OCI-LY1 (cell line): ENCODE data around the gene HS3ST4.

Experiments
- H2AFZ ChIP-seq: fragments of 200-600 bp; sonication (generic), shearing (Covaris generic); 2 replicates; pipeline ENCODE4 v1.6.0; 2014; ENCODE audit warnings: antibody characterized with exemption, mild to moderate bottlenecking, low read length
- H3F3A ChIP-seq: fragments of 200-600 bp; sonication (generic), shearing (Covaris generic); 2 replicates; pipeline ENCODE4 v1.6.0; 2014; ENCODE audit warnings: mild to moderate bottlenecking, antibody characterized with exemption, low read length, moderate library complexity; ENCODE audit not compliant: insufficient read depth
- H3K27ac ChIP-seq: fragments of 200-600 bp; sonication (generic); 2 replicates; pipeline ENCODE4 v1.5.1; 2014; ENCODE audit warnings: low read length, mixed run types, mild to moderate bottlenecking, low read depth; ENCODE audit not compliant: poor library complexity, severe bottlenecking
- H3K27me3 ChIP-seq: fragments of 200-600 bp; sonication (generic); 2 replicates; pipeline ENCODE4 v1.6.0; 2014; ENCODE audit warnings: antibody characterized with exemption, mild to moderate bottlenecking, low read length, moderate library complexity; ENCODE audit not compliant: insufficient read depth
- H3K36me3 ChIP-seq: fragments of 200-600 bp; sonication (generic); 2 replicates; pipeline ENCODE4 v1.6.1; 2014; ENCODE audit warnings: mild to moderate bottlenecking, antibody characterized with exemption, low read length, moderate library complexity, mixed read lengths; ENCODE audit not compliant: insufficient read depth
- H3K4me1 ChIP-seq: fragments of 200-600 bp; sonication (generic); 2 replicates; pipeline ENCODE4 v1.5.1; 2014; ENCODE audit warnings: mild to moderate bottlenecking, low read length, moderate library complexity; ENCODE audit not compliant: insufficient read depth, severe bottlenecking
- H3K4me2 ChIP-seq: fragments of 200-600 bp; sonication (generic), shearing (Covaris generic); 2 replicates; pipeline ENCODE4 v1.6.1; 2014; ENCODE audit warnings: low read length
- H3K4me3 ChIP-seq: fragments of 200-600 bp; sonication (generic); 2 replicates; pipeline ENCODE4 v1.5.1; 2014; ENCODE audit warnings: low read length, low read depth, mild to moderate bottlenecking, mixed read lengths; ENCODE audit not compliant: poor library complexity, severe bottlenecking
- H3K79me2 ChIP-seq: fragments of 200-600 bp; shearing (Covaris generic); 2 replicates; pipeline ENCODE4 v1.6.1; 2016; ENCODE audit warnings: mixed run types, low read length, mixed read lengths; ENCODE audit not compliant: insufficient read depth
- H3K9ac ChIP-seq: fragments of 200-600 bp; sonication (generic), shearing (Covaris generic); 2 replicates; pipeline ENCODE4 v1.6.1; 2014; ENCODE audit warnings: mild to moderate bottlenecking, low read length, mixed read lengths
- H3K9me2 ChIP-seq: fragments of 200-600 bp; sonication (generic), shearing (Covaris generic); 2 replicates; pipeline ENCODE4 v1.6.1; 2014; ENCODE audit warnings: low read depth, mild to moderate bottlenecking, low read length, mixed read lengths
- H3K9me3 ChIP-seq: fragments of 200-600 bp; shearing (Covaris generic); 2 replicates; pipeline ENCODE4 v1.6.1; 2014; ENCODE audit warnings: low read length, mixed read lengths
- H4K20me1 ChIP-seq: fragments of 200-600 bp; sonication (generic), shearing (Covaris generic); 2 replicates; pipeline ENCODE4 v1.6.0; 2016; ENCODE audit warnings: mild to moderate bottlenecking, low read length; ENCODE audit not compliant: insufficient read depth
- CTCF ChIP-seq: fragments of 200-600 bp; sonication (generic), shearing (Covaris generic); IDR thresholded peaks from 2 replicates; pipeline ENCODE4 v1.5.1; 2017; ENCODE audit warnings: mild to moderate bottlenecking, antibody characterized with exemption, low read length, moderate library complexity, mixed read lengths
- EZH2 ChIP-seq: fragments of 200-600 bp; sonication (generic), shearing (Covaris generic); IDR thresholded peaks from 2 replicates; pipeline ENCODE4 v1.8.0; 2017; ENCODE audit warnings: borderline replicate concordance, mixed run types, mild to moderate bottlenecking, antibody characterized with exemption, low read length, moderate library complexity, mixed read lengths

HS3ST4 gene

GRCh38 chr16:25896411-25896810 lies 204.7 kb downstream of the HS3ST4 start:
- no peak overlapping the region for H3K4me2 ChIP-seq
- H4K20me1 ChIP-seq: no peaks in the 10 kb centered on the region
- no peaks in the 10 kb centered on the region for H3K79me2 ChIP-seq
- no peaks in the 10 kb centered on the region for H3K9me3 ChIP-seq
- H3K9me2 ChIP-seq: no peaks in the 10 kb centered on the region
- H3K36me3 ChIP-seq: no peaks in the 10 kb centered on the region
- H3K27ac ChIP-seq: no peak overlapping the region
- H3K4me3 ChIP-seq: no peak overlapping the region
- H3K9ac ChIP-seq: no peak overlapping the region
- no peaks in the 10 kb centered on the region for H3K4me1 ChIP-seq
- H3K27me3 ChIP-seq: no peaks in the 10 kb centered on the region
- no peaks in the 10 kb centered on the region for H3F3A ChIP-seq
- no peak for TF ChIP-seq EZH2
- no peak for TF ChIP-seq CTCF
- H2AFZ ChIP-seq: no peak overlapping the region

DNA sequence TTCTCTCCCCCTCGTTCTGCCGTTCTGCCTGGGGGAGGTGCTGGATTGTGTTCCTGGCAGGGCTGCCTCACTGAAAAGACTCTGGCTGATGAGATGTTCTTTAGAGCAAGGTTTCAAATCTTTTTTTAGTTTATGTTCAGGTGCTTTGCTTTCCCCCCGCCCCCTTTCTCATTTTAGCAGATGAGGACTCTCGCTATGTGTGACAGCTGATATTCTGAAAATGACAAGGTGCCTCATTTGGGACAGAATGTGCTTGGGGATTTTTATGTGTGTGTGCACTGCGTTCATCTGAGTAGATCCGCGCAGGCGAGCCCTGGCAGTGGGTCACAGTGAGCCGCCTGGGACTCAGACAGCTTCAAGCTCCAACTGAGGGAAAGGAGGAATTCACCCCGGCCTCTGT lies 205.9 kb downstream of the HS3ST4 start:
- H3K9me3 ChIP-seq: no peaks in the 10 kb centered on the region
- TF ChIP-seq EZH2 (no peak), CTCF (no peak)
- no peaks in the 10 kb centered on the region for H3K4me1 ChIP-seq
- H3K79me2 ChIP-seq: no peaks in the 10 kb centered on the region
- no peak overlapping the region for H3K4me3 ChIP-seq
- H3K9ac ChIP-seq: no peak overlapping the region
- no peak overlapping the region for H3K27ac ChIP-seq
- no peaks in the 10 kb centered on the region for H3K9me2 ChIP-seq
- H3K27me3 ChIP-seq: no peaks in the 10 kb centered on the region
- no peak overlapping the region for H2AFZ ChIP-seq
- H4K20me1 ChIP-seq: no peaks in the 10 kb centered on the region
- H3K36me3 ChIP-seq: no peaks in the 10 kb centered on the region
- H3K4me2 ChIP-seq: no peak overlapping the region
- H3F3A ChIP-seq: no peaks in the 10 kb centered on the region

DNA sequence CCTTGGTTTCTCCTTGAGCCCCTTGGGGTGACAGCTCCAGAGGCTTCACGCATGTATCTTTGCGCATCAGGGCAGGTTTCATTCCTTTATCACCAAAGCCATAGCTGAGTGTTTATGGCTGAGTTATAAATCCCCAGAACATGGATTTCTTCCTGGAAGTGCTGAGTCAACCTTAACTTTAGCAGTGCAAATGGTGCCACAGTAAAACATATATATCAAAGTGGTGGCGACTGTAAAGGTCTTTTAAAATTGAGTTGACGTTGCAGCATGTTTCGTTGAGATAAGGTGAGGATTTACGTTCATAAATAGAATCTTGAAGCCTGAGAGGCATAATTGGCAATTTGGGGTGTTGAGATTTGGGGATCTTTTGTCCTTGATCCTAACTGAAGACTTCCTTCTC lies 214.1 kb downstream of the HS3ST4 start:
- H3K4me3 ChIP-seq: no peak overlapping the region
- H2AFZ ChIP-seq: no peak overlapping the region
- H3K36me3 ChIP-seq: no peaks in the 10 kb centered on the region
- no peaks in the 10 kb centered on the region for H3K9me2 ChIP-seq
- no peak for TF ChIP-seq CTCF
- no peak for TF ChIP-seq EZH2
- H3K79me2 ChIP-seq: no peaks in the 10 kb centered on the region
- H3K27ac ChIP-seq: no peak overlapping the region
- H3K27me3 ChIP-seq: no peaks in the 10 kb centered on the region
- no peak overlapping the region for H3K9ac ChIP-seq
- no peaks in the 10 kb centered on the region for H3K9me3 ChIP-seq
- no peaks in the 10 kb centered on the region for H4K20me1 ChIP-seq
- H3F3A ChIP-seq: no peaks in the 10 kb centered on the region
- H3K4me1 ChIP-seq: no peaks in the 10 kb centered on the region
- H3K4me2 ChIP-seq: no peak overlapping the region
